ENCODE results near the gene RBM33.

Gene RBM33

DNA sequence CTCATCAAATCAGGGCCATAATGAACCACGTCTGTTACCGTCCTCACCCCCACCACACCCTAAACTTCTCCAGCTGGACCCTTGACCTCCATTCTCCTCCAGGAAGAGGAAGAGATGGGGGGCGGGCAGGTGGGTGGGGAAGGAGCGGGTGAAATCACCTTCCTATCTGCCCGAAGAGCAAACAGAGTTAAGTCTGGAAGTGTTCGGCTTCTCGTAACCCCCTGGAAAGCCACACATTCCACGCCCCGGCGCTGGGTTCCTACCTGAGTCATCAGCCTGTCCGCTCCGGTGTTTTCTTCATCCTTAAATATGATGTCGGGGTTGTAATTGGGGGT lies 167.1 kb downstream of the RBM33 start:
- TF ChIP-seq, protein P1, sequence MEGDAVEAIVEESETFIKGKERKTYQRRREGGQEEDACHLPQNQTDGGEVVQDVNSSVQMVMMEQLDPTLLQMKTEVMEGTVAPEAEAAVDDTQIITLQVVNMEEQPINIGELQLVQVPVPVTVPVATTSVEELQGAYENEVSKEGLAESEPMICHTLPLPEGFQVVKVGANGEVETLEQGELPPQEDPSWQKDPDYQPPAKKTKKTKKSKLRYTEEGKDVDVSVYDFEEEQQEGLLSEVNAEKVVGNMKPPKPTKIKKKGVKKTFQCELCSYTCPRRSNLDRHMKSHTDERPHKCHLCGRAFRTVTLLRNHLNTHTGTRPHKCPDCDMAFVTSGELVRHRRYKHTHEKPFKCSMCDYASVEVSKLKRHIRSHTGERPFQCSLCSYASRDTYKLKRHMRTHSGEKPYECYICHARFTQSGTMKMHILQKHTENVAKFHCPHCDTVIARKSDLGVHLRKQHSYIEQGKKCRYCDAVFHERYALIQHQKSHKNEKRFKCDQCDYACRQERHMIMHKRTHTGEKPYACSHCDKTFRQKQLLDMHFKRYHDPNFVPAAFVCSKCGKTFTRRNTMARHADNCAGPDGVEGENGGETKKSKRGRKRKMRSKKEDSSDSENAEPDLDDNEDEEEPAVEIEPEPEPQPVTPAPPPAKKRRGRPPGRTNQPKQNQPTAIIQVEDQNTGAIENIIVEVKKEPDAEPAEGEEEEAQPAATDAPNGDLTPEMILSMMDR (IDR thresholded peaks at IDR 0.05; ENCODE audit: control extremely low read depth, extremely low read depth, low read depth, missing control alignments): no peak
- CTCF ChIA-PET: no interaction called here
- POLR2A ChIA-PET: no interaction called here
- no peak for DNase-seq (ENCODE audit: extremely low spot score)

DNA sequence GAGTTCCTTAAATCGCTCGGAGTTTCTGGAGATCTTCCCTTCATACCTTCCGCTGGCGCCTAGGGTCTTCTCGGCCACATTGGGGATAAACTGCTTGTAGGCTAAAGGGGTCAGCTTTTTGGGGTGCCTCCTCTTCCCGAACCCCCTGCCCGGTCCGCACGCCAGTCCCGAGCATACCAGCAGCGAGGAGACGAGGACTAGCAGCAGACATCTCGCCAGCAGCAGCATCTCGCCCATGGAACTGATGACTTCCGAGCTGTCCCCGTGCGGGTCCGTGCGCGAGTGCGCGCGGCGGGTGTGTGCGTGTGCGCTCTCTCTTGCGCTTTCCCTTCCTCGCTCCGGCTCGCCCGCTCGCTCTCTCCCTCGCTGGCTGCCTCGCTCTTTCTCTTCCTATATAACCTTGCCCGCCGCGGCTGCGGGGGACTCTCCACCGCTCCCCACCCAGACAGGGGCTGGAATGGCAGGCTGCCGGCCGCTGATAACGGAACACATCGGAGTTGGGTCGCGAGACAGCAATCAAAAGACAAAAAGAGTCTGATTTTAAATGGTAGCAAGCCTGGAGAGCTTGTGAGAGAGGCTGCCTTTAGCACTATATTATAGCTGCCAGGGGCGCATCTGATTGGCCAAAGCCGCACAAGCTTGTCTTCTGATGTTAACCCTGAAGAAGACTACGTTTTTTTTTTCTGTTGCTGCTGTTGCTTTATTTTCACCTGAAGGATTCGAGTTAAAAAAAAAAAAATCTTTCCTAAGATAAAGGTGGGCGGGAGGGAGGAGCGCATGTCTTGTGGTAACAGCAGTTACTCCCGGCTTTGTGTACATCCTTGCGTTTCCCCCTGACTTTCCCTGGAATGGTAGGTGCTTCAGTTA lies 167.7 kb downstream of the RBM33 start, which contains the start of gene SHH:
SHH (minus strand) TSS at position 569 of the 867 bp plus-strand sequence; CDS start at position 228, 341 bp downstream.
- TF ChIP-seq, protein P1 (IDR thresholded peaks at IDR 0.05; ENCODE audit: control extremely low read depth, extremely low read depth, low read depth, missing control alignments): no peak
- POLR2A ChIA-PET: no interaction called here
- CTCF ChIA-PET: interaction anchor here (0.8 kb wide), 1 partner anchor 345 kb away, joined by 3 read pairs; no protein-coding TSS in a partner anchor
- no peak for DNase-seq (ENCODE audit: extremely low spot score)

DNA sequence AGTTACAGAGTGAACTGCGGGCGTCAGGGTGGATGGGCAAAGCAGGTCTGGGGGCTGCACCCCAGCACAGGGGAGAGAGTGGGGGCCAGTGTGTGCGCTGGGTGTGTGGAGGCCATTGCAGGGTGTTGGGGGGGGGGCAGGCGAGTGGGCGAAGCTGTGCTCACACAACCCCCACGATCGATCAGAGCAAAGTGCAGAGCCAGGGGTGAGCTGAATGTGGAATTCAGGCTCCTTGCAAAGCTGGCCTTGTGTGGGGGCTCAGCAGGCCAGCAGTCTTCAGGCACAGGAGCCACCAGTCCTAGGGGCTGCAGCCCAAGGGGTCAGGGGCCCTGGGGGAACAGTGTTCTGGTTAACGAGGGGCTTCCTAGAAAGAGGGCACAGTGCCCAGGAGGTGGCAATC lies 168.7 kb downstream of the RBM33 start:
- no peak for DNase-seq (ENCODE audit: extremely low spot score)
- TF ChIP-seq, protein P1 (IDR thresholded peaks at IDR 0.05; ENCODE audit: control extremely low read depth, extremely low read depth, low read depth, missing control alignments): no peak
- ChIA-PET CTCF (interaction anchor here (0.8 kb wide), 1 partner anchor 344 kb away, joined by 3 read pairs; no protein-coding TSS in a partner anchor), POLR2A (no interaction called here)

DNA sequence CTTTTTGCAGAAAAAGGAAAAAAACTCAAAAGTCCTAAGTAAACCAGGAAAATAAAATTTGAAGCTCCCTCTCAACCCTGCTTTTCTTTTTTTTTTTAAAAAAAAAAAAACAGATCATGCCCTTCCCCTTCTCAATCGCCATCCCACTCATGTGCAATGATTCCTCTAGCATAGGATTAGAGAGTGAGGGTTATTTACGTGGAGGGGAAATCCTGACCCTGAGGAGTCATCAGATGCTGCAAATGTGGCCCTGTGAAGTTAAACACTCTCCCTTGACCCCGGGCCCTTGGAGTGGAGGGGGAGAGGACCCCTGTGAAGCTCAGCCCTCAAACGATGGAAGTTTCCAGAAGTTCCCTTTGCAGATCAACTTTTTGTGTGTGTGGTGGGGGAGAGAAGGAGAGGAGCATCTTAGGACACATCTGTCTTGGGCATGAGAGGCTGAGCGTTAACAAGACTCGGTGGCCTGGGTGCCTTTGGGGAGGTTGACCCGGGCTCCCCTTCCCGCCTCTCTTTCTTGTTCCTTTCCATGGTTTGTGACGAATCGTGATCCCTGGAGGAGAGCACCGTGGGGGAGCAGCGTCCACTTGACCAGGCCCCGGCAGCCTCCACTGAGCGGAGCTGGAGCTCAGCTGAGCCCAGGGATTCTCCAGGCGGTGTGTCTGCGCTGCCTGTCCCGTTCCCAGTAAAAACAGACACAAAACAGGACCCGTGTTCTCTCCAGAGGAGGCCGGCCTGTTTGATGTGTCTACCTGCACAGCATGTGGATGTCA lies 169.3 kb downstream of the RBM33 start:
- ChIA-PET POLR2A (no interaction called here), CTCF (interaction anchor here (0.9 to 1.3 kb wide), 5 partner anchors 14 to 1001 kb away, joined by 3 to 4 read pairs (median 3); no protein-coding TSS in a partner anchor)
- DNase-seq (ENCODE audit: extremely low spot score): no peak
- TF ChIP-seq, protein P1 (IDR thresholded peaks at IDR 0.05; ENCODE audit: control extremely low read depth, extremely low read depth, low read depth, missing control alignments): no peak

DNA sequence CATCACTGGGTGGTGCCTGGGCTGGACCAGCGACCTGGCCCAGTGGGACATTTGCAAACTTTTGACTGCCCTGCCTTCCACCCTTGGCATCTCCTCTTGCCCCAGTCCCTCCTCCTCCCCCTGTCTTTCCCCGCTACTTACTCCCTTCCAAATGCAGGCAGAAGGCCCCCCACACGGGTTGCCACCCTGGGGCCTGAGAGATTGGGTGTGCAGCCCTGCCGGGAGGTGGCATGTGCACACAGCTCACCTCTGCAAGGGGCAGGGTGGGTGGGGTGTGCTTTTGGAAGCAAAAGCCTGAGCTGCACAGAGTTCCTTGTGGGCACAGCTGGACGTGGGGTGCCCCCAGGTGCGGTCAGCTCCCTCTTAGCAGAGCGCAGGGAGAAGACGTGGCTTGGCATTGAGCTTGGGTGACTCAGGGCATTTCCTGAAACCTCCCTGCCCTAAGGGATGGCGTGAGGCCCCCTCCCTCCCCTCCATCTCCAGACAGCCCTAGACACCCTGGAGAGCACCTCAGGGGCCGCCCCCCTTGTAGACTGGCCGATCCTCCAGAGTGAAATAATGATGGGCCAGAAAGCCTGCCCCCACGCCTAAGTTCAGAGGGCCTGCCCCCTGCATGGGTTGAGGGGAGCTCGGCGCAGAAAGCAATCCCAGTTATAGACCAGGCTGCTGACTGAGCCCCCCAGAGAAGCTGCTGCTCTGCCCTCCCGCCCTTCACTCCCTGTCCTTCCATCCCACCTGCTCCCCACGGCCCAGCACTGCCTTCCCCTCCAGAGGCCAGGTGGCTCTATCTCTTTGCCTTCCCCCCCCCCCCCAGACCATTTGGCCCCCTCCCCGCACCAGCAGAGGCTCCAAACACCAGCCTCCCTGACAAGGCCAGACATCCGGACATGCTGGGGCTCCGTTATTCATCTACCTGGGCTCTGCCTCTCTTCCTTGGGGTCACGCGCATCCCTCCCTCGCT lies 170.1 kb downstream of the RBM33 start:
- ChIA-PET POLR2A (no interaction called here), CTCF (interaction anchor here (0.7 to 1.3 kb wide), 6 partner anchors 14 to 1017 kb away, joined by 3 to 4 read pairs (median 3); no protein-coding TSS in a partner anchor)
- TF ChIP-seq, protein P1 (IDR thresholded peaks at IDR 0.05; ENCODE audit: control extremely low read depth, extremely low read depth, low read depth, missing control alignments): no peak
- no peak for DNase-seq (ENCODE audit: extremely low spot score)

Data from GM10248 (cell line).